Measurements from ENCODE around the gene CRHR1.

CRHR1 gene

GRCh38 chr17:45824901-45825492, 40.9 kb downstream of the CRHR1 start:
- DNase-seq: no peak

- no peak for DNase-seq
Measured at GRCh38 chr17:45825792-45826191, 41.7 kb downstream of the CRHR1 start.

- no peak for DNase-seq
Measured at GRCh38 chr17:45826919-45827588, 42.9 kb downstream of the CRHR1 start.

- no peak for DNase-seq
Measured at GRCh38 chr17:45828171-45828570, 44.1 kb downstream of the CRHR1 start.

- DNase-seq: no peak
Measured at GRCh38 chr17:45828582-45829133, 44.5 kb downstream of the CRHR1 start.

- no peak for DNase-seq
Measured at GRCh38 chr17:45833920-45834319, 49.8 kb downstream of the CRHR1 start.

- DNase-seq: no peak
Measured at GRCh38 chr17:45834471-45835396, 50.6 kb downstream of the CRHR1 start.

GRCh38 chr17:45835481-45835880, 51.4 kb downstream of the CRHR1 start:
- DNase-seq: no peak

GRCh38 chr17:45836047-45837044, 52.2 kb downstream of the CRHR1 start:
- DNase-seq: no peak

GRCh38 chr17:45837187-45837586, 53.1 kb downstream of the CRHR1 start:
- no peak for DNase-seq

- DNase-seq: no peak
Measured at GRCh38 chr17:45837603-45838002, 53.5 kb downstream of the CRHR1 start.

- DNase-seq: no peak
Measured at GRCh38 chr17:45838751-45839295, 54.7 kb downstream of the CRHR1 start.

GRCh38 chr17:45839442-45839841, 55.3 kb downstream of the CRHR1 start:
- DNase-seq: no peak

GRCh38 chr17:45841186-45841585, 57.1 kb downstream of the CRHR1 start:
- no peak for DNase-seq

- no peak for DNase-seq
Measured at GRCh38 chr17:45841883-45842525, 57.9 kb downstream of the CRHR1 start.

- no peak for DNase-seq
Measured at GRCh38 chr17:45843722-45844121, 59.6 kb downstream of the CRHR1 start.

- DNase-seq: no peak
Measured at GRCh38 chr17:45844695-45845375, 60.7 kb downstream of the CRHR1 start, which contains the start of gene SPPL2C. Gene SPPL2C, plus strand, starts transcription at chr17:45844881. Its CDS starts 26 bp downstream, at chr17:45844907.

GRCh38 chr17:45845376-45846185, 61.5 kb downstream of the CRHR1 start:
- DNase-seq: no peak

GRCh38 chr17:45846223-45846622, 62.1 kb downstream of the CRHR1 start:
- no peak for DNase-seq

GRCh38 chr17:45846646-45847045, 62.5 kb downstream of the CRHR1 start:
- DNase-seq: no peak

All from activated CD4-positive, alpha-beta T cell treated with anti-CD3 and anti-CD28 coated beads for 48 hours (primary cell).